Inflammatory macrophage treated with lipopolysaccharide for 4 hours (primary cell): ENCODE measurements around the gene SLC39A3.

Experiments used
- DNase-seq: peaks from one replicate; pipeline ENCODE4 v3.0.0-alpha.2; 2020

SLC39A3 gene

GRCh38 chr19:2701361-2702169 lies 38.3 kb downstream of the SLC39A3 start:
- DNase-seq, result no peak

- no peak for DNase-seq
These were observed 39.0 kb downstream of the SLC39A3 start for GRCh38 chr19:2700660-2701360.

GRCh38 chr19:2699413-2700140 lies 40.2 kb downstream of the SLC39A3 start:
- no peak for DNase-seq

- DNase-seq, result no peak
These were observed 45.6 kb downstream of the SLC39A3 start for GRCh38 chr19:2694196-2694595.

- DNase-seq, result no peak
These were observed 46.2 kb downstream of the SLC39A3 start for GRCh38 chr19:2693492-2694160.

GRCh38 chr19:2691951-2692350 lies 47.9 kb downstream of the SLC39A3 start:
- DNase-seq, result no peak

- no peak for DNase-seq
These were observed 49.0 kb downstream of the SLC39A3 start for GRCh38 chr19:2690856-2691255.

GRCh38 chr19:2686360-2686759 lies 53.5 kb downstream of the SLC39A3 start:
- DNase-seq, result no peak

GRCh38 chr19:2685204-2685704 lies 54.6 kb downstream of the SLC39A3 start:
- DNase-seq, result no peak

- DNase-seq, result no peak
These were observed 56.3 kb downstream of the SLC39A3 start for GRCh38 chr19:2683430-2684003.
